GM23338 (cell line): ENCODE data around the gene CCDC117.

Experiments
- EZH2 ChIP-seq: fragments of 200-600 bp; sonication (generic); IDR thresholded peaks from one replicate; pipeline ENCODE4 v1.8.0; 2017; ENCODE audit warnings: antibody characterized with exemption, mild to moderate bottlenecking, low read depth; ENCODE audit not compliant: unreplicated experiment
- TF ChIP-seq, protein P1 (sequence below), 2 experiments: fragments of 200-600 bp in 1 of 2; sonication (generic) in 1 of 2; conservative IDR thresholded peaks; 2 replicates each; pipeline versions ENCODE4 v1.5.1 to v1.6.1; 2016 to 2017; ENCODE audit warnings: antibody characterized with exemption in 2 of 2, low read depth in 2 of 2, mild to moderate bottlenecking in 2 of 2, moderate library complexity in 1 of 2
- TF ChIP-seq, protein P2 (sequence below): IDR thresholded peaks from one replicate; pipeline ENCODE4 v1.6.1; 2018; ENCODE audit warnings: antibody characterized with exemption; ENCODE audit not compliant: unreplicated experiment

DNA sequence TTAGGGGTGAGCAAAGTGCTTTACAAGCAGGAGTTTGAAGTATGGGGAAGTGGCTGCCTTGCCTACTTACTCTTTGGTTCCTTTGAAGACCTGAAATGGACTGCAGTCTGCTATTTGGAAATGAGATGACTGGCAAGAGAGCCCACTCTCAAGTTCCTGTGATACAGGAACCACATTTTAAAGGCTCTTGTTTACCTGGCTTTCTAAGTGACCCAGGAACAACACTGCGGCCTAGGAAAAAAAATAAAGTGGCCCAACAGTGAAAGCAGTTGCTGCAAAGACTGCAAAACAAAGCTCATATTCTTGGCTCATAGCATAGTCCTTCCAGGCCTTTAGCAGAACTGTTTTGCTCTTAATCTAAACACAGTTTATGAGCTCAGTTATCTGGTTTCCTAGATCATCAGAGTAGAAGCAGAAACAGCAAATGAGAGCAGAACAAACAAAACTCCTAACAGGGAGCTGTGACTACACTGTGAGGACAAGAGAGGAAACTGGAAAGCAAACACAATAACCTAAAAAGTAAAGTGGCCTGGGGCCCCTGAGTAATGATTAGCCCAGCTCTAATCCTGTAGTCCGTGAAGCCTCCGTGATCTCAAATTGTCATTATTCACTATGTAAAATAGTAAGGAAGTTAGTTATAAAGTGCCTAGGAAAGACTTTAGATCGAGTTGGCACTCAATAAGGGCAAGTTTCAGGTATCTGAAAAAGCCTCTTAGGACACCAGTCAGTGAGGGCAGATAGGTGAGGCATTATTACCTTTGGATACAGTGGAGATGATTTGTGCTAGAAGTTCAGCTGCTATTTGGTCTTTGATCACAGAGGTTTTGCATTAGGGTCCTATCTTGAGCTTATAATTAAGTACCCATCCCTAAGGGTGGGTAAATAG lies 11.5 kb downstream of the CCDC117 start:
- TF ChIP-seq, protein P1, sequence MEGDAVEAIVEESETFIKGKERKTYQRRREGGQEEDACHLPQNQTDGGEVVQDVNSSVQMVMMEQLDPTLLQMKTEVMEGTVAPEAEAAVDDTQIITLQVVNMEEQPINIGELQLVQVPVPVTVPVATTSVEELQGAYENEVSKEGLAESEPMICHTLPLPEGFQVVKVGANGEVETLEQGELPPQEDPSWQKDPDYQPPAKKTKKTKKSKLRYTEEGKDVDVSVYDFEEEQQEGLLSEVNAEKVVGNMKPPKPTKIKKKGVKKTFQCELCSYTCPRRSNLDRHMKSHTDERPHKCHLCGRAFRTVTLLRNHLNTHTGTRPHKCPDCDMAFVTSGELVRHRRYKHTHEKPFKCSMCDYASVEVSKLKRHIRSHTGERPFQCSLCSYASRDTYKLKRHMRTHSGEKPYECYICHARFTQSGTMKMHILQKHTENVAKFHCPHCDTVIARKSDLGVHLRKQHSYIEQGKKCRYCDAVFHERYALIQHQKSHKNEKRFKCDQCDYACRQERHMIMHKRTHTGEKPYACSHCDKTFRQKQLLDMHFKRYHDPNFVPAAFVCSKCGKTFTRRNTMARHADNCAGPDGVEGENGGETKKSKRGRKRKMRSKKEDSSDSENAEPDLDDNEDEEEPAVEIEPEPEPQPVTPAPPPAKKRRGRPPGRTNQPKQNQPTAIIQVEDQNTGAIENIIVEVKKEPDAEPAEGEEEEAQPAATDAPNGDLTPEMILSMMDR (conservative IDR thresholded peaks at IDR 0.05; ENCODE audit: low read depth in 2 of 2): no peak
- no peak for TF ChIP-seq EZH2
- TF ChIP-seq, protein P2, sequence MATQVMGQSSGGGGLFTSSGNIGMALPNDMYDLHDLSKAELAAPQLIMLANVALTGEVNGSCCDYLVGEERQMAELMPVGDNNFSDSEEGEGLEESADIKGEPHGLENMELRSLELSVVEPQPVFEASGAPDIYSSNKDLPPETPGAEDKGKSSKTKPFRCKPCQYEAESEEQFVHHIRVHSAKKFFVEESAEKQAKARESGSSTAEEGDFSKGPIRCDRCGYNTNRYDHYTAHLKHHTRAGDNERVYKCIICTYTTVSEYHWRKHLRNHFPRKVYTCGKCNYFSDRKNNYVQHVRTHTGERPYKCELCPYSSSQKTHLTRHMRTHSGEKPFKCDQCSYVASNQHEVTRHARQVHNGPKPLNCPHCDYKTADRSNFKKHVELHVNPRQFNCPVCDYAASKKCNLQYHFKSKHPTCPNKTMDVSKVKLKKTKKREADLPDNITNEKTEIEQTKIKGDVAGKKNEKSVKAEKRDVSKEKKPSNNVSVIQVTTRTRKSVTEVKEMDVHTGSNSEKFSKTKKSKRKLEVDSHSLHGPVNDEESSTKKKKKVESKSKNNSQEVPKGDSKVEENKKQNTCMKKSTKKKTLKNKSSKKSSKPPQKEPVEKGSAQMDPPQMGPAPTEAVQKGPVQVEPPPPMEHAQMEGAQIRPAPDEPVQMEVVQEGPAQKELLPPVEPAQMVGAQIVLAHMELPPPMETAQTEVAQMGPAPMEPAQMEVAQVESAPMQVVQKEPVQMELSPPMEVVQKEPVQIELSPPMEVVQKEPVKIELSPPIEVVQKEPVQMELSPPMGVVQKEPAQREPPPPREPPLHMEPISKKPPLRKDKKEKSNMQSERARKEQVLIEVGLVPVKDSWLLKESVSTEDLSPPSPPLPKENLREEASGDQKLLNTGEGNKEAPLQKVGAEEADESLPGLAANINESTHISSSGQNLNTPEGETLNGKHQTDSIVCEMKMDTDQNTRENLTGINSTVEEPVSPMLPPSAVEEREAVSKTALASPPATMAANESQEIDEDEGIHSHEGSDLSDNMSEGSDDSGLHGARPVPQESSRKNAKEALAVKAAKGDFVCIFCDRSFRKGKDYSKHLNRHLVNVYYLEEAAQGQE: no peak
